IPS-20b (cell line): Measurements from ENCODE around the gene LDHAL6A.
"Not testable (repeated sequence)": the region's sequence is repeated elsewhere in the genome, so short reads cannot be mapped to it uniquely, and the experiment has no call there.

ENCODE experiments used
- H3K27ac ChIP-seq: one replicate; pipeline ENCODE4 v1.5.1; 2013; ENCODE audit warnings: low read length
- H3K27me3 ChIP-seq: 2 replicates; pipeline ENCODE4 v1.6.1; 2013; ENCODE audit warnings: mild to moderate bottlenecking, low read length, inconsistent platforms; ENCODE audit not compliant: insufficient read depth
- H3K36me3 ChIP-seq: 2 replicates; pipeline ENCODE4 v1.6.1; 2013; ENCODE audit warnings: low read depth, mild to moderate bottlenecking, inconsistent platforms, low read length, moderate library complexity; ENCODE audit not compliant: insufficient read depth
- H3K4me1 ChIP-seq: 2 replicates; pipeline ENCODE4 v1.6.1; 2013; ENCODE audit warnings: mild to moderate bottlenecking, control low read depth, inconsistent platforms, low read length, moderate library complexity; ENCODE audit not compliant: insufficient read depth
- H3K4me3 ChIP-seq: 2 replicates; pipeline ENCODE4 v1.5.1; 2013; ENCODE audit warnings: mild to moderate bottlenecking, low read length, inconsistent platforms
- H3K9ac ChIP-seq: 2 replicates; pipeline ENCODE4 v1.6.1; 2013; ENCODE audit warnings: low read depth, mild to moderate bottlenecking, inconsistent platforms, low read length, moderate library complexity
- H3K9me3 ChIP-seq: 2 replicates; pipeline ENCODE4 v1.6.1; 2013; ENCODE audit warnings: mild to moderate bottlenecking, low read depth, low read length, inconsistent platforms; ENCODE audit not compliant: insufficient read depth

LDHAL6A gene

GRCh38 chr11:18455686-18456372 is at the start of gene LDHAL6A:
Gene LDHAL6A, plus strand, starts transcription at chr11:18455856. Its CDS starts 825 bp downstream, at chr11:18456681.
- Histone ChIP-seq H3K9ac (no peak within 1 kb of the TSS), H3K9me3 (no peaks in the 10 kb centered on the region), H3K27me3 (no peaks in the 10 kb centered on the region), H3K27ac (no peak within 1 kb of the TSS), H3K36me3 (no peaks in the 10 kb centered on the region), H3K4me1 (no peaks in the 10 kb centered on the region), H3K4me3 (no peak within 1 kb of the TSS)

- H3K27ac ChIP-seq, H3K9ac ChIP-seq, H3K27me3 ChIP-seq, H3K4me1 ChIP-seq, H3K4me3 ChIP-seq, H3K9me3 ChIP-seq: not testable (repeated sequence)
- H3K36me3 ChIP-seq: peaks cover 63% of the 10 kb centered on the region
These were observed 48.3 kb upstream of the LDHAL6A start for GRCh38 chr11:18407400-18407799.

- H3K36me3 ChIP-seq: peaks cover 50% of the 10 kb centered on the region
- H3K27ac ChIP-seq: no peak overlapping the region
- H3K4me3 ChIP-seq: no peak overlapping the region
- H3K9ac ChIP-seq: no peak overlapping the region
- peaks cover 11% of the 10 kb centered on the region for H3K27me3 ChIP-seq
- no peaks in the 10 kb centered on the region for H3K4me1 ChIP-seq
- H3K9me3 ChIP-seq: no peaks in the 10 kb centered on the region
These were observed 46.9 kb upstream of the LDHAL6A start for GRCh38 chr11:18408558-18409291.

- H3K36me3 ChIP-seq: no peaks in the 10 kb centered on the region
- no peaks in the 10 kb centered on the region for H3K4me1 ChIP-seq
- no peaks in the 10 kb centered on the region for H3K9me3 ChIP-seq
- H3K4me3 ChIP-seq: no peak overlapping the region
- H3K27me3 ChIP-seq: peaks cover 11% of the 10 kb centered on the region
- H3K27ac ChIP-seq: no peak overlapping the region
- H3K9ac ChIP-seq: no peak overlapping the region
These were observed 39.2 kb upstream of the LDHAL6A start for GRCh38 chr11:18416459-18416858.

GRCh38 chr11:18419040-18419439 is 36.6 kb upstream of the LDHAL6A start:
- Histone ChIP-seq H3K9ac (no peak overlapping the region), H3K27ac (no peak overlapping the region), H3K4me3 (no peak overlapping the region), H3K27me3 (no peaks in the 10 kb centered on the region), H3K36me3 (no peaks in the 10 kb centered on the region), H3K4me1 (no peaks in the 10 kb centered on the region), H3K9me3 (no peaks in the 10 kb centered on the region)

GRCh38 chr11:18420067-18420466 is 35.6 kb upstream of the LDHAL6A start:
- Histone ChIP-seq H3K27me3 (no peaks in the 10 kb centered on the region), H3K4me1 (no peaks in the 10 kb centered on the region), H3K36me3 (no peaks in the 10 kb centered on the region), H3K27ac (no peak overlapping the region), H3K4me3 (no peak overlapping the region), H3K9me3 (no peaks in the 10 kb centered on the region), H3K9ac (no peak overlapping the region)

- no peaks in the 10 kb centered on the region for H3K36me3 ChIP-seq
These were observed 28.4 kb upstream of the LDHAL6A start for GRCh38 chr11:18427240-18427639.

GRCh38 chr11:18429332-18429731 is 26.3 kb upstream of the LDHAL6A start:
- Histone ChIP-seq H3K27me3 (no peaks in the 10 kb centered on the region), H3K9me3 (no peaks in the 10 kb centered on the region), H3K4me1 (no peaks in the 10 kb centered on the region), H3K9ac (no peak overlapping the region), H3K27ac (no peak overlapping the region), H3K36me3 (no peaks in the 10 kb centered on the region), H3K4me3 (no peak overlapping the region)

More at GRCh38 chr11:18427240-18427639, 28.4 kb upstream of the LDHAL6A start:
- H3K9ac ChIP-seq: no peak overlapping the region
- no peak overlapping the region for H3K4me3 ChIP-seq
- H3K4me1 ChIP-seq: no peaks in the 10 kb centered on the region
- no peaks in the 10 kb centered on the region for H3K27me3 ChIP-seq
- H3K9me3 ChIP-seq: no peaks in the 10 kb centered on the region
- no peak overlapping the region for H3K27ac ChIP-seq

- no peak overlapping the region for H3K27ac ChIP-seq
- H3K27me3 ChIP-seq: no peaks in the 10 kb centered on the region
- no peak overlapping the region for H3K4me3 ChIP-seq
- H3K9me3 ChIP-seq: no peaks in the 10 kb centered on the region
- no peak overlapping the region for H3K9ac ChIP-seq
- H3K4me1 ChIP-seq: no peaks in the 10 kb centered on the region
- H3K36me3 ChIP-seq: no peaks in the 10 kb centered on the region
These were observed 17.0 kb upstream of the LDHAL6A start for GRCh38 chr11:18438691-18439090.

- no peaks in the 10 kb centered on the region for H3K4me1 ChIP-seq
- no peak overlapping the region for H3K9ac ChIP-seq
- H3K4me3 ChIP-seq: no peak overlapping the region
- H3K27me3 ChIP-seq: no peaks in the 10 kb centered on the region
- H3K9me3 ChIP-seq: no peaks in the 10 kb centered on the region
- no peaks in the 10 kb centered on the region for H3K36me3 ChIP-seq
- no peak overlapping the region for H3K27ac ChIP-seq
These were observed 6.4 kb upstream of the LDHAL6A start for GRCh38 chr11:18449251-18449650.

GRCh38 chr11:18452927-18453326 is 2.7 kb upstream of the LDHAL6A start:
- no peaks in the 10 kb centered on the region for H3K36me3 ChIP-seq
- H3K4me1 ChIP-seq: no peaks in the 10 kb centered on the region

GRCh38 chr11:18457450-18457849 is 1.8 kb downstream of the LDHAL6A start:
- Histone ChIP-seq H3K27ac (no peak overlapping the region), H3K36me3 (no peaks in the 10 kb centered on the region), H3K27me3 (no peaks in the 10 kb centered on the region), H3K9ac (no peak overlapping the region), H3K4me3 (no peak overlapping the region), H3K9me3 (no peaks in the 10 kb centered on the region), H3K4me1 (no peaks in the 10 kb centered on the region)

More at GRCh38 chr11:18452927-18453326, 2.7 kb upstream of the LDHAL6A start:
- Histone ChIP-seq H3K27me3 (no peaks in the 10 kb centered on the region), H3K4me3 (no peak overlapping the region), H3K27ac (no peak overlapping the region), H3K9me3 (no peaks in the 10 kb centered on the region), H3K9ac (no peak overlapping the region)
